Brain microvascular endothelial cell (primary cell): ENCODE results near the gene DUSP22.
A peak's percentile ranks its signal among the peaks of the same experiment; 100 is the strongest.
"Not testable (repeated sequence)": the region's sequence is repeated elsewhere in the genome, so short reads cannot be mapped to it uniquely, and the experiment has no call there.

ENCODE experiments used
- DNase-seq: peaks from one replicate; pipeline ENCODE4 v3.0.0-alpha.2; 2020
- H3K27ac ChIP-seq: fragments of 250-450 bp; sonication (Bioruptor Pico); 2 replicates; pipeline ENCODE4 v1.5.1; 2020; ENCODE audit warnings: mild to moderate bottlenecking, moderate library complexity
- H3K27me3 ChIP-seq: fragments of 250-450 bp; sonication (Bioruptor Pico); replicated peaks from 2 replicates; pipeline ENCODE4 v1.5.1; 2020; ENCODE audit warnings: mild to moderate bottlenecking
- H3K36me3 ChIP-seq: fragments of 250-450 bp; sonication (Bioruptor Pico); replicated peaks from 2 replicates; pipeline ENCODE4 v1.5.1; 2020; ENCODE audit warnings: mild to moderate bottlenecking
- H3K4me3 ChIP-seq: 2 replicates; pipeline ENCODE4 v1.5.1; 2011; ENCODE audit warnings: low read depth, mild to moderate bottlenecking, control low read depth, low read length, moderate library complexity
- CTCF ChIP-seq: IDR thresholded peaks from 2 replicates; pipeline ENCODE4 v1.5.1; 2011; ENCODE audit warnings: low read depth, mild to moderate bottlenecking, moderate library complexity, low read length, control low read depth, inconsistent platforms; ENCODE audit errors: missing control alignments
- in situ Hi-C: cut with HindIII; loops from 2 replicates; pipeline ENCODE4 v1.10.0; 2017; ENCODE audit warnings: low sequenced_read_pairs, low pct_ligation_motif_present

The DUSP22 gene

GRCh38 chr6:291697-292505 is at the start of gene DUSP22:
TSS of gene DUSP22 (plus strand) at chr6:292487. CDS start at chr6:292540, 53 bp downstream.
- no peak for TF ChIP-seq CTCF
- Histone ChIP-seq H3K36me3 (no peaks in the 10 kb centered on the region), H3K27ac (peak within 1 kb of the TSS; percentile 71), H3K4me3 (peak within 1 kb of the TSS; percentile 68), H3K27me3 (no peaks in the 10 kb centered on the region)
- in situ Hi-C loops = no loop called here
- DNase-seq = peak; percentile 64

DNA sequence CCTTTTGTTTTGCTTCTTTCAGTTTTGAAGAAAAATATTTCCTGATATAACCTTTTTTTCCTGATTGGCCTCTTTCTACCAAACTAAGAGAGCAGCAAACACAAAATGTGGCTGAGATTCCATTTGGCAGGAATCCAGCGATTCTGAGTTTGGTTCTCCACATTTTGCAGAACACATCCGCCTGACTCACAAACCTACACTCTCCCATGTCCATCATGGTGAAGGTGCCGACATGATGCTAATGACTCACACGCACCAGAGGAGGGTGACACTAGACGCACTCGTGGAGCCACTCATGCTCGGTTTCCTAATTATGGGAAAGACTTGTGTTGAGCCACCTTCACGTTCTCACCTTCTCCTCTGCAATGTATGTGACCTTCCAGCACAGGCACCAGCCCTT is 45.9 kb upstream of the DUSP22 start:
- TF ChIP-seq CTCF = no peak
- Histone ChIP-seq H3K27ac (no peak overlapping the region), H3K4me3 (no peak overlapping the region), H3K36me3 (no peaks in the 10 kb centered on the region), H3K27me3 (no peaks in the 10 kb centered on the region)
- in situ Hi-C loops = no loop called here
- no peak for DNase-seq

- Histone ChIP-seq H3K36me3 (no peaks in the 10 kb centered on the region), H3K27ac (no peak overlapping the region), H3K4me3 (no peak overlapping the region), H3K27me3 (no peaks in the 10 kb centered on the region)
- no peak for DNase-seq
- TF ChIP-seq CTCF = no peak
- in situ Hi-C loops = no loop called here
Observed at GRCh38 chr6:247351-247750, 44.9 kb upstream of the DUSP22 start.

GRCh38 chr6:248046-248445 is 44.2 kb upstream of the DUSP22 start:
- DNase-seq, H3K36me3 ChIP-seq, in situ Hi-C loops, H3K27ac ChIP-seq, H3K27me3 ChIP-seq, H3K4me3 ChIP-seq: not testable (repeated sequence)

- TF ChIP-seq CTCF = no peak
- DNase-seq = no peak
- in situ Hi-C loops = no loop called here
- no peaks in the 10 kb centered on the region for H3K27me3 ChIP-seq
- no peaks in the 10 kb centered on the region for H3K36me3 ChIP-seq
- H3K27ac ChIP-seq = no peak overlapping the region
- no peak overlapping the region for H3K4me3 ChIP-seq
Observed at GRCh38 chr6:250676-251075, 41.6 kb upstream of the DUSP22 start.

DNA sequence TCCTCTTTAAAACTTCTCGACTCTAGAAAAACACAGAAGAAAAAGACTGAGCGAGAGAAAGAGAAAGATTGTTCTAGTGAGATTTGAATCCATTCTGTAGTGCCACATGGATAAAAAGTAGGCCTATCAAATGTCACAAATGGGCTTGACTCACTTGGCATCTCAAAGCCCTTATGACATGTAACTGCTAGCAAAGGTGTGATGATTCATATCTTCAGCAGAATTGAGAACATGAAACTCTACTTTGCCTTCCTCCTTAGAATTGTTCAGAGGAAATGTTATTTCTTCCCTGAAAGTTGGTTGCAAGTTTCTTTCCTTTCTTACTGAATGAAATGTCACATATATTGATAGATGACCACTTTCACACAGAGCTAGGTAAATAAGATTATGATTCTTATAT is 40.4 kb upstream of the DUSP22 start:
- DNase-seq = no peak
- Histone ChIP-seq H3K4me3 (no peak overlapping the region), H3K36me3 (no peaks in the 10 kb centered on the region), H3K27ac (no peak overlapping the region), H3K27me3 (no peaks in the 10 kb centered on the region)
- no peak for TF ChIP-seq CTCF
- in situ Hi-C loops = no loop called here
